Neural progenitor cell (in vitro differentiated cells): ENCODE measurements around the gene LDHAL6A. TPM values are rescaled to one million over a fixed set of nuclear protein-coding genes. Genes with fewer than 3 reads are reported as not detected.

ENCODE experiments used
- DNase-seq: peaks from one replicate; pipeline ENCODE4 v3.0.0-alpha.2; 2016; ENCODE audit warnings: low spot score
- H2AFZ ChIP-seq: fragments of 200-600 bp; sonication (generic); replicated peaks from 2 replicates; pipeline ENCODE4 v1.6.1; 2016; ENCODE audit warnings: antibody characterized with exemption
- H3F3A ChIP-seq: fragments of 200-600 bp; sonication (generic); 2 replicates; pipeline ENCODE4 v1.6.1; 2016; ENCODE audit warnings: antibody characterized with exemption, low read depth
- H3K27ac ChIP-seq: fragments of 200-600 bp; sonication (generic); 2 replicates; pipeline ENCODE4 v1.5.1; 2016; ENCODE audit warnings: mild to moderate bottlenecking
- H3K27me3 ChIP-seq: fragments of 200-600 bp; sonication (generic); 2 replicates; pipeline ENCODE4 v1.6.1; 2016; ENCODE audit warnings: mild to moderate bottlenecking, moderate library complexity
- H3K36me3 ChIP-seq: fragments of 200-600 bp; sonication (generic); 2 replicates; pipeline ENCODE4 v1.5.1; 2016
- H3K4me1 ChIP-seq: fragments of 200-600 bp; sonication (generic); 2 replicates; pipeline ENCODE4 v1.6.1; 2016; ENCODE audit warnings: mixed run types
- H3K4me2 ChIP-seq: fragments of 200-600 bp; sonication (generic); 2 replicates; pipeline ENCODE4 v1.6.1; 2016
- H3K4me3 ChIP-seq: fragments of 200-600 bp; sonication (generic); 2 replicates; pipeline ENCODE4 v1.5.1; 2016
- H3K79me2 ChIP-seq: fragments of 200-600 bp; sonication (generic); 2 replicates; pipeline ENCODE4 v1.6.1; 2016; ENCODE audit warnings: low read depth
- H3K9ac ChIP-seq: fragments of 200-600 bp; sonication (generic); 2 replicates; pipeline ENCODE4 v1.6.1; 2016
- H3K9me3 ChIP-seq: fragments of 200-600 bp; sonication (generic); 2 replicates; pipeline ENCODE4 v1.5.1; 2016; ENCODE audit warnings: low read depth
- H4K20me1 ChIP-seq: fragments of 200-600 bp; sonication (generic); 2 replicates; pipeline ENCODE4 v1.6.1; 2016; ENCODE audit warnings: low read depth
- H3K27ac Mint-ChIP-seq: 3 replicates; pipeline ENCODE4 v1.8.0; 2021; ENCODE audit warnings: mixed read lengths
- H3K27me3 Mint-ChIP-seq: 2 replicates; pipeline ENCODE4 v1.8.0; 2022; ENCODE audit warnings: low read depth, mild to moderate bottlenecking, inconsistent platforms, moderate library complexity, mixed read lengths; ENCODE audit not compliant: insufficient read depth
- H3K36me3 Mint-ChIP-seq: 3 replicates; pipeline ENCODE4 v1.8.0; 2021; ENCODE audit warnings: mixed read lengths
- H3K4me1 Mint-ChIP-seq: 3 replicates; pipeline ENCODE4 v1.8.0; 2021; ENCODE audit warnings: mixed read lengths
- H3K4me3 Mint-ChIP-seq: 3 replicates; pipeline ENCODE4 v1.8.0; 2021; ENCODE audit warnings: mild to moderate bottlenecking, moderate library complexity, mixed read lengths
- H3K9me3 Mint-ChIP-seq: 3 replicates; pipeline ENCODE4 v1.8.0; 2020; ENCODE audit warnings: mixed read lengths
- EZH2 ChIP-seq: fragments of 200-600 bp; sonication (generic); IDR thresholded peaks from 2 replicates; pipeline ENCODE4 v1.6.1; 2017; ENCODE audit warnings: antibody characterized with exemption, mild to moderate bottlenecking, moderate library complexity
- EZH2phosphoT487 ChIP-seq: fragments of 200-600 bp; sonication (generic); IDR thresholded peaks from 2 replicates; pipeline ENCODE4 v1.6.1; 2017; ENCODE audit warnings: antibody characterized with exemption
- total RNA-seq: library from RNA; depleted of rRNA; stranded (reverse); fragments of >200 nt; gene quantifications from 2 replicates; pipeline ENCODE4 v1.2.3, GENCODE V29; 2015; ENCODE audit warnings: low replicate concordance
- TF ChIP-seq, protein P1 (sequence below): fragments of 200-600 bp; sonication (generic); IDR thresholded peaks from 2 replicates; pipeline ENCODE4 v1.5.1; 2017; ENCODE audit warnings: antibody characterized with exemption, mild to moderate bottlenecking

Gene LDHAL6A
- total RNA-seq, 1 donor from 2014 or later, result not detected

GRCh38 chr11:18521122-18521521 lies 65.5 kb downstream of the LDHAL6A start:
- Histone ChIP-seq H2AFZ (no peak overlapping the region), H4K20me1 (peaks cover 23% of the 10 kb centered on the region), H3K27me3 (no peaks in the 10 kb centered on the region), H3K79me2 (peaks cover 81% of the 10 kb centered on the region), H3K27ac (no peak overlapping the region), H3K9me3 (no peaks in the 10 kb centered on the region), H3K9ac (no peak overlapping the region), H3K4me3 (no peak overlapping the region), H3K4me2 (no peak overlapping the region), H3F3A (peaks cover 3% of the 10 kb centered on the region), H3K36me3 (no peaks in the 10 kb centered on the region), H3K4me1 (no peaks in the 10 kb centered on the region)
- DNase-seq, result no peak
- no peak overlapping the region for H3K27ac Mint-ChIP-seq
- no peak overlapping the region for H3K4me3 Mint-ChIP-seq
- no peaks in the 10 kb centered on the region for H3K9me3 Mint-ChIP-seq
- H3K4me1 Mint-ChIP-seq, result peaks cover 6% of the 10 kb centered on the region
- H3K36me3 Mint-ChIP-seq, result peaks cover 6% of the 10 kb centered on the region
- H3K27me3 Mint-ChIP-seq, result peaks cover 2% of the 10 kb centered on the region
- TF ChIP-seq EZH2, result no peak
- TF ChIP-seq EZH2phosphoT487, result no peak
- TF ChIP-seq, protein P1, sequence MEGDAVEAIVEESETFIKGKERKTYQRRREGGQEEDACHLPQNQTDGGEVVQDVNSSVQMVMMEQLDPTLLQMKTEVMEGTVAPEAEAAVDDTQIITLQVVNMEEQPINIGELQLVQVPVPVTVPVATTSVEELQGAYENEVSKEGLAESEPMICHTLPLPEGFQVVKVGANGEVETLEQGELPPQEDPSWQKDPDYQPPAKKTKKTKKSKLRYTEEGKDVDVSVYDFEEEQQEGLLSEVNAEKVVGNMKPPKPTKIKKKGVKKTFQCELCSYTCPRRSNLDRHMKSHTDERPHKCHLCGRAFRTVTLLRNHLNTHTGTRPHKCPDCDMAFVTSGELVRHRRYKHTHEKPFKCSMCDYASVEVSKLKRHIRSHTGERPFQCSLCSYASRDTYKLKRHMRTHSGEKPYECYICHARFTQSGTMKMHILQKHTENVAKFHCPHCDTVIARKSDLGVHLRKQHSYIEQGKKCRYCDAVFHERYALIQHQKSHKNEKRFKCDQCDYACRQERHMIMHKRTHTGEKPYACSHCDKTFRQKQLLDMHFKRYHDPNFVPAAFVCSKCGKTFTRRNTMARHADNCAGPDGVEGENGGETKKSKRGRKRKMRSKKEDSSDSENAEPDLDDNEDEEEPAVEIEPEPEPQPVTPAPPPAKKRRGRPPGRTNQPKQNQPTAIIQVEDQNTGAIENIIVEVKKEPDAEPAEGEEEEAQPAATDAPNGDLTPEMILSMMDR, result no peak

GRCh38 chr11:18522388-18522787 lies 66.7 kb downstream of the LDHAL6A start:
- no peak overlapping the region for H3K9ac ChIP-seq
- no peak overlapping the region for H2AFZ ChIP-seq

GRCh38 chr11:18523084-18523483 lies 67.4 kb downstream of the LDHAL6A start:
- Histone ChIP-seq H3K27ac (no peak overlapping the region), H2AFZ (no peak overlapping the region), H3K36me3 (no peaks in the 10 kb centered on the region), H3F3A (peaks cover 21% of the 10 kb centered on the region), H3K9me3 (no peaks in the 10 kb centered on the region), H3K4me1 (peaks cover 3% of the 10 kb centered on the region), H3K4me3 (no peak overlapping the region), H4K20me1 (peaks cover 23% of the 10 kb centered on the region), H3K79me2 (peaks cover 84% of the 10 kb centered on the region), H3K9ac (no peak overlapping the region), H3K4me2 (no peak overlapping the region), H3K27me3 (no peaks in the 10 kb centered on the region)
- no peak overlapping the region for H3K27ac Mint-ChIP-seq
- H3K4me3 Mint-ChIP-seq, result no peak overlapping the region
- no peak for DNase-seq
- TF ChIP-seq, protein P1, result no peak
- TF ChIP-seq EZH2 (no peak), EZH2phosphoT487 (no peak)
- H3K9me3 Mint-ChIP-seq, result no peaks in the 10 kb centered on the region
- H3K27me3 Mint-ChIP-seq, result peaks cover 3% of the 10 kb centered on the region
- H3K4me1 Mint-ChIP-seq, result peaks cover 17% of the 10 kb centered on the region
- H3K36me3 Mint-ChIP-seq, result peaks cover 6% of the 10 kb centered on the region

More at GRCh38 chr11:18522388-18522787, 66.7 kb downstream of the LDHAL6A start:
- peaks cover 3% of the 10 kb centered on the region for H3K27me3 Mint-ChIP-seq
- H3K79me2 ChIP-seq, result peaks cover 84% of the 10 kb centered on the region
- peaks cover 16% of the 10 kb centered on the region for H3F3A ChIP-seq
- peak; percentile 9 for DNase-seq
- no peak for TF ChIP-seq EZH2
- TF ChIP-seq, protein P1, result peak; percentile 9
- no peak overlapping the region for H3K4me3 ChIP-seq
- H3K4me1 Mint-ChIP-seq, result peaks cover 12% of the 10 kb centered on the region
- H3K9me3 Mint-ChIP-seq, result no peaks in the 10 kb centered on the region
- H3K27me3 ChIP-seq, result no peaks in the 10 kb centered on the region
- no peak overlapping the region for H3K4me3 Mint-ChIP-seq
- H3K36me3 Mint-ChIP-seq, result peaks cover 6% of the 10 kb centered on the region
- H3K4me1 ChIP-seq, result no peaks in the 10 kb centered on the region
- H4K20me1 ChIP-seq, result peaks cover 23% of the 10 kb centered on the region
- no peaks in the 10 kb centered on the region for H3K9me3 ChIP-seq
- H3K27ac Mint-ChIP-seq, result no peak overlapping the region
- no peak overlapping the region for H3K27ac ChIP-seq
- no peak overlapping the region for H3K4me2 ChIP-seq
- no peaks in the 10 kb centered on the region for H3K36me3 ChIP-seq
